Upper lobe of left lung (tissue), 4 donors: Measurements from ENCODE around the gene VAC14.

Source experiments
- EP300 ChIP-seq, 4 donors: sonication (generic); formaldehyde crosslinking; IDR thresholded peaks; one replicate each; pipeline ENCODE4 v1.5.1; 2017; ENCODE audit warnings: antibody characterized with exemption in 4 of 4, control low read depth in 2 of 4
- POLR2A ChIP-seq, 4 donors: fragments of 450-650 bp; IDR thresholded peaks; one replicate each; pipeline ENCODE4 v1.5.1; 2016 to 2017; ENCODE audit warnings: antibody characterized with exemption in 4 of 4, mild to moderate bottlenecking in 2 of 4

GRCh38 chr16:70642633-70643032 lies 158.3 kb downstream of the VAC14 start:
- TF ChIP-seq POLR2A (IDR thresholded peaks at IDR 0.05) = no peak
- TF ChIP-seq EP300 (IDR thresholded peaks at IDR 0.05) = no peak
